Fibroblast of lung (primary cell): ENCODE data around the gene CAPRIN1. TPM values are rescaled to one million over a fixed set of nuclear protein-coding genes. Genes with fewer than 3 reads are reported as not detected.

Experiments
- DNase-seq, 2 donors: peaks; one replicate each; pipeline versions ENCODE4 v3.0.0 to v3.0.0-alpha.2; 2010; ENCODE audit warnings: low read depth in 2 of 2
- H2AFZ ChIP-seq: 2 replicates; pipeline ENCODE4 v1.5.1; 2012; ENCODE audit warnings: low read length, control low read depth, inconsistent platforms
- H3K27ac ChIP-seq: 2 replicates; pipeline ENCODE4 v1.5.1; 2011; ENCODE audit warnings: low read length, control low read depth; ENCODE audit not compliant: insufficient read depth
- H3K27me3 ChIP-seq: 2 replicates; pipeline ENCODE4 v1.5.1; 2011; ENCODE audit warnings: mild to moderate bottlenecking, low read length; ENCODE audit not compliant: control insufficient read depth, insufficient read depth
- H3K36me3 ChIP-seq: 2 replicates; pipeline ENCODE4 v1.5.1; 2011; ENCODE audit warnings: low read length; ENCODE audit not compliant: control insufficient read depth, insufficient read depth
- H3K4me1 ChIP-seq: 2 replicates; pipeline ENCODE4 v1.5.1; 2011; ENCODE audit warnings: low read length; ENCODE audit not compliant: control insufficient read depth, insufficient read depth; ENCODE audit errors: extremely low read depth
- H3K4me2 ChIP-seq: 2 replicates; pipeline ENCODE4 v1.5.1; 2011; ENCODE audit warnings: low read length, control low read depth; ENCODE audit not compliant: insufficient read depth; ENCODE audit errors: extremely low read depth
- H3K4me3 ChIP-seq, 4 experiments: fragments of 200-600 bp in 1 of 4; sonication (generic) in 1 of 4; replicated peaks in 1 of 4; 2 replicates each; pipeline ENCODE4 v1.5.1; 2011 to 2016; ENCODE audit warnings: low read length in 4 of 4, low read depth in 3 of 4, mild to moderate bottlenecking in 3 of 4, control low read depth in 2 of 4, inconsistent platforms in 1 of 4, mixed read lengths in 1 of 4; ENCODE audit not compliant: insufficient read depth in 1 of 4; ENCODE audit errors: control extremely low read depth in 1 of 4
- H3K79me2 ChIP-seq: 2 replicates; pipeline ENCODE4 v1.5.1; 2012; ENCODE audit warnings: mild to moderate bottlenecking, low read length, inconsistent platforms; ENCODE audit not compliant: control insufficient read depth, insufficient read depth
- H3K9ac ChIP-seq: 2 replicates; pipeline ENCODE4 v1.5.1; 2011; ENCODE audit warnings: mild to moderate bottlenecking, low read length, control low read depth; ENCODE audit not compliant: insufficient read depth
- H3K9me3 ChIP-seq: 2 replicates; pipeline ENCODE4 v1.5.1; 2012; ENCODE audit warnings: low read depth, low read length; ENCODE audit not compliant: control insufficient read depth, insufficient read depth
- H4K20me1 ChIP-seq: 2 replicates; pipeline ENCODE4 v1.5.1; 2011; ENCODE audit warnings: low read length; ENCODE audit not compliant: control insufficient read depth, insufficient read depth; ENCODE audit errors: extremely low read depth
- EZH2 ChIP-seq: IDR thresholded peaks from 2 replicates; pipeline ENCODE4 v1.5.1; 2012; ENCODE audit warnings: low read length, control low read depth, mild to moderate bottlenecking; ENCODE audit errors: missing control alignments
- polyA plus RNA-seq, 2 donors: library from polyadenylated mRNA; depleted of rRNA in 1 of 2; stranded (reverse) in 1 of 2; unstranded in 1 of 2; fragments of >200 nt; gene quantifications; 2 replicates each; pipeline ENCODE4 v1.2.1, GENCODE V29; 2011 to 2012; ENCODE audit warnings: missing spikeins in 1 of 2
- total RNA-seq: library from RNA; depleted of rRNA; stranded (reverse); fragments of >200 nt; gene quantifications from 2 replicates; pipeline ENCODE4 v1.2.1, GENCODE V29; 2014
- TF ChIP-seq, protein P1 (sequence below), 2 donors: IDR thresholded peaks in 1 of 2; conservative IDR thresholded peaks in 1 of 2; 1 replicate in 1 of 2; 2 replicates in 1 of 2; pipeline ENCODE4 v1.5.1; 2011 to 2012; ENCODE audit warnings: low read length in 2 of 2, control low read depth in 1 of 2, inconsistent platforms in 1 of 2, low read depth in 1 of 2, mild to moderate bottlenecking in 1 of 2

Gene CAPRIN1
- total and polyA plus RNA-seq, 2 donors (not counting 1 experiment from before 2014, with no cell fraction given) = 203 to 220 TPM

DNA sequence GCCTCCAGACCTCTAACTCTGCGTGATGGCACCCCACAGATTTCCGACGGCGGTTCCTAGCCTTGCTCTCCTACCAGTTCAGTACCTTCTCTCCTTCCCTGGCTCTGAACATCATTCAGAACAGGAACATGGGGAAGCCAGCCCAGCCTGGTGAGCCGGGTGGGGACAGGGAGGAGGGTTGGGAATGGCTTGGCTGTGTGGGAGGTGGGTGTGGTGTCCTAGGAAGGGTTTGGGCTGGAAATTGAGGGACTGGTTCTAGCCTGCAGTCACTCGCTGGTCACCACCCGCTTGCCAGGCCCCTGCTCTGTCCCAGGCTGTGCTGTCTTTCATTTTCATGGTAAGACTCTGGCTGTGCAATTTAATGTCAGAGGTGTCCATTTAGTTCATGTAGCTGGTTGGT lies 87.8 kb downstream of the CAPRIN1 start:
- no peak overlapping the region for H3K9ac ChIP-seq
- H3K36me3 ChIP-seq = peaks cover 39% of the 10 kb centered on the region
- H3K79me2 ChIP-seq = no peaks in the 10 kb centered on the region
- no peaks in the 10 kb centered on the region for H3K4me1 ChIP-seq
- no peak overlapping the region for H2AFZ ChIP-seq
- H3K27me3 ChIP-seq = no peaks in the 10 kb centered on the region
- H3K4me3 ChIP-seq = no peak overlapping the region
- DNase-seq = no peak
- no peak overlapping the region for H3K4me2 ChIP-seq
- no peaks in the 10 kb centered on the region for H4K20me1 ChIP-seq
- TF ChIP-seq, protein P1, sequence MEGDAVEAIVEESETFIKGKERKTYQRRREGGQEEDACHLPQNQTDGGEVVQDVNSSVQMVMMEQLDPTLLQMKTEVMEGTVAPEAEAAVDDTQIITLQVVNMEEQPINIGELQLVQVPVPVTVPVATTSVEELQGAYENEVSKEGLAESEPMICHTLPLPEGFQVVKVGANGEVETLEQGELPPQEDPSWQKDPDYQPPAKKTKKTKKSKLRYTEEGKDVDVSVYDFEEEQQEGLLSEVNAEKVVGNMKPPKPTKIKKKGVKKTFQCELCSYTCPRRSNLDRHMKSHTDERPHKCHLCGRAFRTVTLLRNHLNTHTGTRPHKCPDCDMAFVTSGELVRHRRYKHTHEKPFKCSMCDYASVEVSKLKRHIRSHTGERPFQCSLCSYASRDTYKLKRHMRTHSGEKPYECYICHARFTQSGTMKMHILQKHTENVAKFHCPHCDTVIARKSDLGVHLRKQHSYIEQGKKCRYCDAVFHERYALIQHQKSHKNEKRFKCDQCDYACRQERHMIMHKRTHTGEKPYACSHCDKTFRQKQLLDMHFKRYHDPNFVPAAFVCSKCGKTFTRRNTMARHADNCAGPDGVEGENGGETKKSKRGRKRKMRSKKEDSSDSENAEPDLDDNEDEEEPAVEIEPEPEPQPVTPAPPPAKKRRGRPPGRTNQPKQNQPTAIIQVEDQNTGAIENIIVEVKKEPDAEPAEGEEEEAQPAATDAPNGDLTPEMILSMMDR (conservative IDR thresholded peaks at IDR 0.05 in 1 of 2, IDR thresholded peaks at IDR 0.05 in 1 of 2; ENCODE audit: low read depth in 1 of 2, low read length in 2 of 2) = no peak
- no peak for TF ChIP-seq EZH2
- H3K27ac ChIP-seq = no peak overlapping the region
- H3K9me3 ChIP-seq = no peaks in the 10 kb centered on the region

DNA sequence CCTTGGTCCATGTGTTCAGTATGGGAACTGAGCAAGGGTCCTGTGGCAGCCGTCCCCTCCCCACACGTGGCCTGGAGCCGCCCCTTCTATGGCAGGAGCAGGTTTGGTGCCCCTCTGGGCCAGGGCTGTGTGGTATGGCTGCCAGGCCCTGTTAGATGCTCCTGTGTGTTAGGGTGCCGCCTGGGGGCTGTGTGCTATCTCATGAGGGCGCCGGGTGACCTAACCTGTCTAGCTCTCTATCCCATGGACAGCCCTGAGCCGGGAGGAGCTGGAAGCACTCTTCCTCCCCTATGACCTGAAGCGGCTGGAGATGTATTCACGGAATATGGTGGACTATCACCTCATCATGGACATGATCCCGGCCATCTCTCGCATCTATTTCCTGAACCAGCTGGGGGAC lies 88.6 kb downstream of the CAPRIN1 start:
- TF ChIP-seq, protein P1 (conservative IDR thresholded peaks at IDR 0.05 in 1 of 2, IDR thresholded peaks at IDR 0.05 in 1 of 2; ENCODE audit: low read depth in 1 of 2, low read length in 2 of 2) = no peak
- no peak for TF ChIP-seq EZH2

DNA sequence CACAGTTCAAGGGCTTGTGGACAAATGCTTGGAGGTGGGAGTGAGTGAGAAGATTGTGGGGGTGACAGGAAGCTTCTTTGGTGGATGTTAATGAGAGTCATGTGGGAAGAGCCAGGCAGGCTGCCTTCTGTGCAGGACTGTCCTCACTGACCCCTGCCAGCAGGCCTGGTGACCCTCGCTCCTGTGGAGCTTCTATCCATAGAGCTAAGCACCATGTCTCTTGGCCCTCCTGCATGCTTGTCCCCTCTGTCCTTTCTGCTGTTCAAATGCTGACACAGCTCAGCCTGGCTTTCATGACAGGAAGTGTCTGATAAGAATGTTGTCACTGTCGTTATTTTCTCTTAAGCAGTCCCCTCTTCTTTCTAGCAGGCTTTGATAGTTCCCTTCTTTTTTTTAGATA lies 91.5 kb downstream of the CAPRIN1 start:
- Histone ChIP-seq H2AFZ (no peak overlapping the region), H3K4me3 (no peak overlapping the region), H3K4me2 (no peak overlapping the region), H3K4me1 (no peaks in the 10 kb centered on the region), H3K27ac (no peak overlapping the region), H3K9me3 (no peaks in the 10 kb centered on the region), H3K27me3 (no peaks in the 10 kb centered on the region), H4K20me1 (no peaks in the 10 kb centered on the region), H3K36me3 (peaks cover 32% of the 10 kb centered on the region), H3K9ac (no peak overlapping the region), H3K79me2 (no peaks in the 10 kb centered on the region)
- TF ChIP-seq, protein P1 (conservative IDR thresholded peaks at IDR 0.05 in 1 of 2, IDR thresholded peaks at IDR 0.05 in 1 of 2; ENCODE audit: low read depth in 1 of 2, low read length in 2 of 2) = no peak
- TF ChIP-seq EZH2 = no peak
- DNase-seq = no peak

More for the DNA sequence above, 88.6 kb downstream of the CAPRIN1 start:
- no peak overlapping the region for H3K9ac ChIP-seq
- no peak overlapping the region for H3K27ac ChIP-seq
- H3K4me1 ChIP-seq = no peaks in the 10 kb centered on the region
- H3K4me2 ChIP-seq = no peak overlapping the region
- no peaks in the 10 kb centered on the region for H4K20me1 ChIP-seq
- H3K27me3 ChIP-seq = no peaks in the 10 kb centered on the region
- peaks cover 40% of the 10 kb centered on the region for H3K36me3 ChIP-seq
- H3K79me2 ChIP-seq = no peaks in the 10 kb centered on the region
- no peak overlapping the region for H3K4me3 ChIP-seq
- no peaks in the 10 kb centered on the region for H3K9me3 ChIP-seq
- DNase-seq = no peak
- H2AFZ ChIP-seq = no peak overlapping the region
